DMS153 treated with DMSO at 0.1 percent for 48 hours (cell line): ENCODE measurements around the gene TENM4.
A peak's percentile ranks its signal among the peaks of the same experiment; 100 is the strongest.

ENCODE experiments used
- DNase-seq: peaks from one replicate; lab custom pipeline; 2025; ENCODE audit not compliant: unreplicated experiment; lab: John Stamatoyannopoulos, UW

The TENM4 gene

GRCh38 chr11:78772186-78772585, 668.6 kb downstream of the TENM4 start:
- DNase-seq, result no peak

DNA sequence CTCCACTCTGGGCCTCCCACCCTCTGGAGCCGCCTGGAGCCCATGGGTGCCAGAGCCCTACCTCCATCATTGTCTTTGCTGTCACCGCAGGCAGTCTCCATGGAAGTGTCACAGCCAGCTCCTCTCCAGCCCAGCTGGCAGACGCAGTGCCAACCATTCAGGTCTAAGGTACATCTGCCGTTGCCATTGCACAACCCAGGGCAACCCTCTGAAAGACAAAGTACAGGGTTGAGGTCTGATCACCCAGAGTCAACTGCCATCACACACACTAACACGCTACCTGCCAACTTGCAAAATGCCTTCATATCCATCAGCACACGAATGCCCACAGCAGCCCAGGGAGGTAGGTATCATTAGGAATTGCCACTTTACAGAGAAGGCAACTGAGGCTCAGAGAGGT, 669.9 kb downstream of the TENM4 start:
- no peak for DNase-seq

GRCh38 chr11:78768971-78769370, 671.9 kb downstream of the TENM4 start:
- no peak for DNase-seq

DNA sequence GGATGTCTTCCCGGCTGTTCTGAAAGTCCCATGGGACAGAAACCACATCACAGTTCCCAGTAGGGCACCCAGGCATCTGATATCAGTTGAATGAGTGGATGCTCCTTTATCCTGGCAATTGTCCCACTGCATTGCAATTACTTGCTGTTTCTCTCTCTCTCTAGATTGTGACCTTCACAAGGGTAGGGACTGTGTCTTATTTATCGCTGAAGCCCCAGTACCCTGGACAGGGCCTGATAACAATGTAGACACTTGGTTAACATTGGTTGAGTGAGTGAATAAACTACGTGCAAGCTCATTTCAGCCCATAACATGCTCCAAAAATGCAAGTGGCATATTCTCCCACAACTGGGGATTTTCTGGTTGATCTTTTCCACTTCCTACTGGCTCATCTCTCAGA, 672.5 kb downstream of the TENM4 start:
- DNase-seq, result no peak

GRCh38 chr11:78767027-78767932, 673.5 kb downstream of the TENM4 start:
- DNase-seq, result no peak

GRCh38 chr11:78764946-78765345, 675.9 kb downstream of the TENM4 start:
- DNase-seq, result no peak

GRCh38 chr11:78763664-78764063, 677.2 kb downstream of the TENM4 start:
- DNase-seq, result no peak

GRCh38 chr11:78762105-78762504, 678.7 kb downstream of the TENM4 start:
- no peak for DNase-seq

- peak; percentile 77 for DNase-seq
These were observed 681.8 kb downstream of the TENM4 start for GRCh38 chr11:78759071-78759470.

DNA sequence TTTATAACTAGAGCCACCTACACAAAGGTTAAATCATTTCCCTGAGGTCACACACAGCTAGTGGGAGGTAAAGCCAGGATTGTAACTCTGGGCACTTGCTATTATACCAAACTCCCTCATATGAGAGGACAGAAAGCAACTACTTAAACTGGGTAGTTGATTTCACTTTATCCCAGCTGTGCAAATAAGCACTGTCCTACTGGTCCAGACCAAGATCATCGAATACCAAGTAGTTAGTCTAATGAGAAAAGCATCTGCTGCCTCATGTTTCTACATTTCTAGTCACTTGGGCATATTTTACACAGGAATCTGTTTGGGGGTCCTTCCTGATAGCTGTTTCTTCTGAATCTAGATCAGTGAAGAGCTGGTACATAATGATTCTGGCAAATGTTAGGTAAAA, 687.5 kb downstream of the TENM4 start:
- no peak for DNase-seq

- no peak for DNase-seq
These were observed 688.3 kb downstream of the TENM4 start for GRCh38 chr11:78752494-78752893.

GRCh38 chr11:78748918-78749690, 691.7 kb downstream of the TENM4 start:
- peak; percentile 75 for DNase-seq

DNA sequence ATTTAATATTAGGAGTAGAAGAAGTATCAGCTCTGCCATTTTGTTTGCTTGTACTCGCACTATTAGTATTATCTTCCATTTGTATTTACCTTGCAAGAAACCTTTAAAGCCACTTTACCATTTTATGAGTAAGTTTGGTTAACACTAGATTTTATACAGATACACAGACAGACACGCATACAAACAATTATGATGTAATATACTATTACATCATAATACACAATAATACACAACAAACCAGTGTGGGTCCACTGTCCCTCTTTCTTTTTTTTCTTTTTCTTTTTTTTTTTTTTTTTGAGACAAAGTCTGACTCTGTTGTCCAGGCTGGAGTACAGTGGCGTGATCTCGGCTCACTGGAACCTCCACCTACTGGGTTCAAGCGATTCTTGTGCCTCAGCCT, 695.9 kb downstream of the TENM4 start:
- DNase-seq, result no peak

- no peak for DNase-seq
These were observed 696.6 kb downstream of the TENM4 start for GRCh38 chr11:78744202-78744601.

- DNase-seq, result peak; percentile 90
These were observed 698.4 kb downstream of the TENM4 start for GRCh38 chr11:78742430-78742829.

- no peak for DNase-seq
These were observed 699.1 kb downstream of the TENM4 start for GRCh38 chr11:78741741-78742140.

GRCh38 chr11:78740199-78741071, 700.4 kb downstream of the TENM4 start:
- DNase-seq, result no peak

DNA sequence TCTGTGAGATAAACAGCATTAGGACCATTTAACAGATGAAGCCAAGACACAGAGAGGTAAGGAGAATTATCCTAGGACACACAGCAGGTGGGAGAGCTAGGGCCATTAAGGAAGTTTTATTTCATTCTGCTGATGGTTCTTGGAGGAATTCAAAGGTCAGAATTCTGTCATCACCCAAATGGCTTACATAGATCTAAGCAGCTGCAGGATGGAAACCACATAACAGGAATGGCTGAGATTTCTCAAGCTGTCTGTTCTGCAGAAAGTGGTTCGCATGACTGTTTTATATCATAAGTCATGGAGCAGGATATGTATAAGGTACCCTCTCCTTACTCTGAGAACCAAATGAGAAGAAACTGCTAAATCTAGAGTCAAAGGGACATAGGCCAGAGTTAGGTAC, 702.9 kb downstream of the TENM4 start:
- no peak for DNase-seq

DNA sequence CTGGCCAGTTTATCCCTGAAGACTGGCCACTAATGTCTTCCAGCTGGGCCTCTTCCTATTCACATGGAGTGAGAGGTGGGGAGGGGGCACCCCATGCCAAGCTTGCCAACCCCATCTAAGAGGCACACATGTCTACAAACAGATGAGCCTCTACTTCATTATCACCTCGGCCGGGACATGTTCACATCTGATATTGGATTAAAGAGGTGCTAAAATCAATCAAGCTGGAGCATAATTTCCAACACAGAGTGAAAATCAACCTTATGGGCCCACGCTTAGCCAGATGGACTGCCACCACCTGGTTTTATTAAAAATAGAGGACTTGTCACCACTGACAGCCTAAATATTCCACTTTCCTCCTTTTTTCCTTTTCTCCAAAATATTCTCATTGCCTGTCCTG, 703.5 kb downstream of the TENM4 start:
- no peak for DNase-seq

DNA sequence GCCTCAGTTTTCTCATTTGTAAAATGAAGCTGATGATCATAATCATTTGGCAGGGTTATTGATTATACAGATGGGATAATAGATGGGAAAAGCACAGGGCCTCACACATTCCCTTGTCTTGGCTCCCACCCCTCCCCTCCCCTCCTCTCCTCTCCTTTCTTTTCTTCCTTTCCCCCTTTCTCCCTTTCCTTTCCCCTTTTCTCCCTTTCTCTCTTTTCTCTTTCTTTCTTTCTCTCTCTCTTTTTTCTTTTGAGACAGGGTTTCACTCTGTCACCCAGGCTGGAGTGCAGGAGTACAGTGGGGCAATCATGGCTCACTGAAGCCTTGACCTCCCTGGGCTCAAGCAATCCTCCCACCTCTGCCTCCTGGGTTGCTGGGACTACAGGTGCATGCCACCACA, 705.1 kb downstream of the TENM4 start:
- DNase-seq, result no peak

DNA sequence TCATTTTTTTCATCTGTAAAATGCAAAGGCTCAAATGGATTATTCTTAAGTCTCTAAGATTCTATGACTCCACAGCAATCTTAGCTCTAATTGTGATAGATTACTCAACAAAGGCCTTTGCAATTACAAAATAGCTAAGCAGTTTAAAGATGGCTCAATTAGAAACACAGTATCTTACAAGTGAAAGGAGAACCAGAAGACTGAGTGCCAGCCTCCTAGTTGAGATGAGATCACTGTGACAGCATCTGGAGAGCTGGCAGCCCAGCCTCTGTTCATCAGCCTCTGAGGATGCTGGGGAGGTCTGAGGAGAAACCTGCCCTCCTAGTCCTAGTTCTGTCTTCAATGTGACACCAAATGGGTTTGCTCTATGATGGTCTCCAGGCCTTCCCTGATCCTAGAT, 707.8 kb downstream of the TENM4 start:
- DNase-seq, result no peak
